OCI-LY7 (cell line): ENCODE data around the gene ELP4. TPM values are rescaled to one million over a fixed set of nuclear protein-coding genes. Genes with fewer than 3 reads are reported as not detected.

Experiments
- BruUV-seq: library from RNA; stranded (reverse); fragments of 400-500 nt; replicated peaks from 2 replicates; lab custom pipeline; 2021; lab: Mats Ljungman, UMichigan
- CTCF ChIA-PET: fragments of 300-600 bp; sonication (Branson Sonifier 250); formaldehyde crosslinking; loops from one replicate; lab custom pipeline; 2022; ENCODE audit warnings: antibody characterized with exemption; ENCODE audit not compliant: unreplicated experiment; lab: Charles Lee
- POLR2A ChIA-PET: fragments of 300-600 bp; sonication (Branson Sonifier 250); formaldehyde crosslinking; loops from one replicate; lab custom pipeline; 2022; ENCODE audit warnings: antibody characterized with exemption; lab: Charles Lee
- DNase-seq: peaks from one replicate; pipeline ENCODE4 v3.0.0-alpha.2; 2015; ENCODE audit warnings: low spot score
- H2AFZ ChIP-seq: fragments of 200-600 bp; sonication (generic), shearing (Covaris generic); 2 replicates; pipeline ENCODE4 v1.6.1; 2014; ENCODE audit warnings: mild to moderate bottlenecking, antibody characterized with exemption, low read length, moderate library complexity
- H3K27ac ChIP-seq: fragments of 200-600 bp; sonication (generic); 2 replicates; pipeline ENCODE4 v1.5.1; 2014; ENCODE audit warnings: mixed run types, low read depth, mild to moderate bottlenecking, moderate library complexity, low read length, inconsistent platforms; ENCODE audit not compliant: poor library complexity, severe bottlenecking
- H3K36me3 ChIP-seq: fragments of 200-600 bp; sonication (generic); 2 replicates; pipeline ENCODE4 v1.6.1; 2014; ENCODE audit warnings: mild to moderate bottlenecking, antibody characterized with exemption, low read length, moderate library complexity, mixed read lengths; ENCODE audit not compliant: insufficient read depth
- H3K4me1 ChIP-seq: fragments of 200-600 bp; sonication (generic); 2 replicates; pipeline ENCODE4 v1.5.1; 2014; ENCODE audit warnings: mild to moderate bottlenecking, low read length; ENCODE audit not compliant: insufficient read depth, poor library complexity, severe bottlenecking
- H3K4me2 ChIP-seq: fragments of 200-600 bp; sonication (generic); 2 replicates; pipeline ENCODE4 v1.6.1; 2014; ENCODE audit warnings: mild to moderate bottlenecking, low read length
- H3K4me3 ChIP-seq: fragments of 200-600 bp; sonication (generic); 2 replicates; pipeline ENCODE4 v1.5.1; 2014; ENCODE audit warnings: mild to moderate bottlenecking, low read depth, low read length; ENCODE audit not compliant: poor library complexity, severe bottlenecking
- H3K79me2 ChIP-seq: fragments of 200-600 bp; sonication (generic); 2 replicates; pipeline ENCODE4 v1.6.1; 2016; ENCODE audit warnings: low read depth, mild to moderate bottlenecking, low read length, moderate library complexity, mixed read lengths; ENCODE audit not compliant: insufficient read depth
- H3K9me2 ChIP-seq: fragments of 200-600 bp; sonication (generic); 2 replicates; pipeline ENCODE4 v1.6.1; 2016; ENCODE audit warnings: mild to moderate bottlenecking, low read length, mixed read lengths; ENCODE audit not compliant: insufficient read depth
- H3K9me3 ChIP-seq: fragments of 200-600 bp; sonication (generic); 2 replicates; pipeline ENCODE4 v1.6.1; 2014; ENCODE audit warnings: mild to moderate bottlenecking, mixed run types, low read length, mixed read lengths
- H4K20me1 ChIP-seq: fragments of 200-600 bp; sonication (generic); 2 replicates; pipeline ENCODE4 v1.6.1; 2014; ENCODE audit warnings: mild to moderate bottlenecking, antibody characterized with exemption, low read length, moderate library complexity, mixed read lengths; ENCODE audit not compliant: insufficient read depth
- CTCF ChIP-seq: fragments of 200-600 bp; sonication (generic); conservative IDR thresholded peaks from 2 replicates; pipeline ENCODE4 v1.5.1; 2014; ENCODE audit warnings: mild to moderate bottlenecking, antibody characterized with exemption, low read length, moderate library complexity, mixed read lengths
- EZH2phosphoT487 ChIP-seq: fragments of 200-600 bp; sonication (generic); IDR thresholded peaks from 2 replicates; pipeline ENCODE4 v1.6.1; 2018; ENCODE audit warnings: low read depth, borderline replicate concordance, mild to moderate bottlenecking, mixed run types, antibody characterized with exemption, low read length, moderate library complexity, mixed read lengths
- intact Hi-C: fragments of 100-400 bp; cut with micrococcal nuclease; formaldehyde crosslinking; loops from one replicate; pipeline ENCODE4 v1.10.0; 2022; ENCODE audit not compliant: unreplicated experiment
- total RNA-seq, 2 experiments: library from RNA; depleted of rRNA in 1 of 2; stranded (reverse); fragments of >200 nt in 1 of 2; shearing (Covaris generic) in 1 of 2; gene quantifications; 2 replicates each; pipeline ENCODE4 v1.2.3, GENCODE V29; 2014 to 2022

The ELP4 gene
- total RNA-seq, 2 experiments from 2014 or later: 27.6 to 32.7 TPM

- intact Hi-C loops: no loop called here
- DNase-seq: no peak
- Histone ChIP-seq H3K9me3 (no peaks in the 10 kb centered on the region), H4K20me1 (no peaks in the 10 kb centered on the region), H3K79me2 (no peaks in the 10 kb centered on the region), H3K4me3 (no peak overlapping the region), H3K4me1 (no peaks in the 10 kb centered on the region), H3K36me3 (no peaks in the 10 kb centered on the region), H3K9me2 (no peaks in the 10 kb centered on the region), H2AFZ (no peak overlapping the region), H3K4me2 (no peak overlapping the region), H3K27ac (no peak overlapping the region)
- TF ChIP-seq EZH2phosphoT487 (no peak), CTCF (no peak)
- CTCF ChIA-PET: interaction anchor here (0.6 kb wide), 1 partner anchor 621 kb away, joined by 3 read pairs; no protein-coding TSS in a partner anchor
- POLR2A ChIA-PET: interaction anchor here (0.7 kb wide), 1 partner anchor 20 kb away, joined by 3 read pairs; no protein-coding TSS in a partner anchor
- BruUV-seq: no TSS peak
Observed at GRCh38 chr11:31802000-31802551, 292.5 kb downstream of the ELP4 start.

- Histone ChIP-seq H3K4me3 (no peak overlapping the region), H3K9me2 (no peaks in the 10 kb centered on the region), H2AFZ (no peak overlapping the region), H3K27ac (no peak overlapping the region), H3K9me3 (no peaks in the 10 kb centered on the region), H3K4me1 (no peaks in the 10 kb centered on the region), H4K20me1 (no peaks in the 10 kb centered on the region), H3K36me3 (no peaks in the 10 kb centered on the region), H3K4me2 (no peak overlapping the region), H3K79me2 (no peaks in the 10 kb centered on the region)
- BruUV-seq: no TSS peak
- no peak for DNase-seq
- TF ChIP-seq EZH2phosphoT487 (no peak), CTCF (no peak)
- POLR2A ChIA-PET: no interaction called here
- intact Hi-C loops: no loop called here
- CTCF ChIA-PET: interaction anchor here (0.6 kb wide), 1 partner anchor 621 kb away, joined by 3 read pairs; no protein-coding TSS in a partner anchor
Observed at GRCh38 chr11:31802609-31802989, 293.0 kb downstream of the ELP4 start.

- intact Hi-C loops: no loop called here
- no peak for DNase-seq
- H2AFZ ChIP-seq: no peak overlapping the region
- no TSS peak for BruUV-seq
- no peaks in the 10 kb centered on the region for H4K20me1 ChIP-seq
- no peak for TF ChIP-seq EZH2phosphoT487
- no peak overlapping the region for H3K27ac ChIP-seq
- no peaks in the 10 kb centered on the region for H3K9me3 ChIP-seq
- H3K4me1 ChIP-seq: no peaks in the 10 kb centered on the region
- H3K4me3 ChIP-seq: no peak overlapping the region
- ChIA-PET POLR2A (no interaction called here), CTCF (no interaction called here)
- H3K9me2 ChIP-seq: no peaks in the 10 kb centered on the region
- no peak overlapping the region for H3K4me2 ChIP-seq
- no peaks in the 10 kb centered on the region for H3K79me2 ChIP-seq
- no peaks in the 10 kb centered on the region for H3K36me3 ChIP-seq
Observed at GRCh38 chr11:31802990-31803812, 293.6 kb downstream of the ELP4 start.
